Right lobe of liver (tissue), 6 donors: ENCODE measurements around the gene SELPLG. TPM values are rescaled to one million over a fixed set of nuclear protein-coding genes. Genes with fewer than 3 reads are reported as not detected.

Experiments used
- ATAC-seq, 4 donors: fragments of 200-7000 bp; cut with Tn5 transposase; one replicate each; pipeline ENCODE4 v1.9.1; 2020; ENCODE audit warnings: mild to moderate bottlenecking in 4 of 4, moderate library complexity in 4 of 4
- DNase-seq, 3 donors: peaks; one replicate each; pipeline ENCODE4 v3.0.0-alpha.2; 2020
- H3K27ac ChIP-seq, 3 donors: fragments of 200-600 bp; one replicate each; pipeline ENCODE4 v1.8.0; 2022
- H3K27me3 ChIP-seq, 2 donors: fragments of 200-600 bp; one replicate each; pipeline ENCODE4 v1.8.0; 2022
- H3K36me3 ChIP-seq, 4 donors: fragments of 200-600 bp; sonication (generic) in 1 of 4; one replicate each; pipeline versions ENCODE4 v1.5.1 to v1.8.0; 2017 to 2022; ENCODE audit warnings: control low read depth in 1 of 4
- H3K4me1 ChIP-seq, 4 donors: fragments of 200-600 bp; sonication (generic) in 1 of 4; one replicate each; pipeline versions ENCODE4 v1.5.1 to v1.8.0; 2017 to 2022; ENCODE audit warnings: control low read depth in 1 of 4
- H3K4me3 ChIP-seq, 3 donors: fragments of 200-600 bp; one replicate each; pipeline ENCODE4 v1.8.0; 2022
- H3K9me3 ChIP-seq, 4 donors: fragments of 200-600 bp; sonication (generic) in 1 of 4; one replicate each; pipeline versions ENCODE4 v1.5.1 to v1.8.0; 2017 to 2022; ENCODE audit warnings: control low read depth in 1 of 4
- CTCF ChIP-seq, 4 donors: fragments of 200-600 bp in 3 of 4; fragments of 450-650 bp in 1 of 4; IDR thresholded peaks; one replicate each; pipeline versions ENCODE4 v1.5.1 to v1.8.0; 2016 to 2022; ENCODE audit warnings: antibody characterized with exemption in 4 of 4, mild to moderate bottlenecking in 2 of 4
- POLR2A ChIP-seq: fragments of 450-650 bp; IDR thresholded peaks from one replicate; pipeline ENCODE4 v1.6.1; 2017; ENCODE audit warnings: antibody characterized with exemption, mild to moderate bottlenecking
- WGBS: methylation state at CpG from one replicate; pipeline ENCODE4 v1.1.6; 2018; ENCODE audit warnings: low coverage, low lambda C conversion rate; ENCODE audit not compliant: insufficient coverage; ENCODE audit errors: missing lambda C conversion rate; 5-methylcytosine and 5-hydroxymethylcytosine counted together
- intact Hi-C, 2 donors: fragments of 100-400 bp; cut with DNase I; formaldehyde crosslinking; loops; one replicate each; pipeline versions ENCODE4 v1.11.2 to v1.14.1; 2022
- total RNA-seq, 6 experiments: library from RNA; depleted of rRNA in 2 of 6; stranded (reverse); fragments of >200 nt in 2 of 6; fragmentation: NEBNext Ultra II Directional in 3 of 6; extraction: Animal tissue kit (Norgen Biotek cat#: 25700) in 3 of 6; gene quantifications; one replicate each; pipeline versions ENCODE4 v1.1.0 to v1.2.4, GENCODE V29; 2016 to 2023
- donor health status: DM: no; HTN: yes; CAD: no.
- donor health status: DM: no; HTN: no; CAD: no.
- donor health status: DM: no; HTN: no; CAD: no.
- donor health status: DM: no; HTN: yes; CAD: no.
- donor health status: DM: no; HTN: yes; CAD: no.

SELPLG gene
- total RNA-seq, 6 experiments from 2014 or later, result 1.5 to 6.0 (median 3.1) TPM

GRCh38 chr12:108677381-108677780 is 43.7 kb upstream of the SELPLG start:
- intact Hi-C loops, result no loop called here
- 91% methylated on average over 2 of the region's 3 CpGs for WGBS
- H3K9me3 ChIP-seq, result no peaks in the 10 kb centered on the region
- H3K27me3 ChIP-seq, result no peaks in the 10 kb centered on the region
- no peak overlapping the region for H3K4me3 ChIP-seq
- no peaks in the 10 kb centered on the region for H3K36me3 ChIP-seq
- DNase-seq (no peak), ATAC-seq (no peak)
- no peak overlapping the region for H3K27ac ChIP-seq
- TF ChIP-seq POLR2A (no peak), CTCF (IDR thresholded peaks at IDR 0.05) (no peak)
- H3K4me1 ChIP-seq, result no peaks in the 10 kb centered on the region

- H3K27me3 ChIP-seq, result no peaks in the 10 kb centered on the region
- no peaks in the 10 kb centered on the region for H3K4me1 ChIP-seq
- no peak overlapping the region for H3K27ac ChIP-seq
- DNase-seq, result no peak
- intact Hi-C loops, result no loop called here
- TF ChIP-seq CTCF (IDR thresholded peaks at IDR 0.05), result no peak
- no peak for TF ChIP-seq POLR2A
- no peak for ATAC-seq
- H3K4me3 ChIP-seq, result no peak overlapping the region
- H3K9me3 ChIP-seq, result no peaks in the 10 kb centered on the region
- WGBS, result 82% methylated on average over 5 of the region's 5 CpGs
- no peaks in the 10 kb centered on the region for H3K36me3 ChIP-seq
Measured at GRCh38 chr12:108676707-108677106, 43.0 kb upstream of the SELPLG start.

GRCh38 chr12:108675792-108676191 is 42.1 kb upstream of the SELPLG start:
- intact Hi-C loops, result no loop called here
- DNase-seq (no peak), ATAC-seq (no peak)
- H3K36me3 ChIP-seq, result no peaks in the 10 kb centered on the region
- H3K9me3 ChIP-seq, result no peaks in the 10 kb centered on the region
- no peak overlapping the region for H3K27ac ChIP-seq
- no peak overlapping the region for H3K4me3 ChIP-seq
- no peak for TF ChIP-seq POLR2A
- no peaks in the 10 kb centered on the region for H3K4me1 ChIP-seq
- H3K27me3 ChIP-seq, result no peaks in the 10 kb centered on the region
- WGBS, result 81% methylated on average over 4 of the region's 4 CpGs

GRCh38 chr12:108672054-108672453 is 38.4 kb upstream of the SELPLG start:
- Histone ChIP-seq H3K4me3 (no peak overlapping the region), H3K27ac (no peak overlapping the region), H3K36me3 (no peaks in the 10 kb centered on the region), H3K9me3 (no peaks in the 10 kb centered on the region), H3K4me1 (no peaks in the 10 kb centered on the region), H3K27me3 (no peaks in the 10 kb centered on the region)
- TF ChIP-seq POLR2A (no peak), CTCF (IDR thresholded peaks at IDR 0.05) (no peak)
- ATAC-seq (no peak), DNase-seq (no peak)
- intact Hi-C loops, result no loop called here
- whole genome bisulfite sequencing, result 86% methylated on average over 3 of the region's 3 CpGs

GRCh38 chr12:108671110-108671509 is 37.4 kb upstream of the SELPLG start:
- intact Hi-C loops, result no loop called here
- DNase-seq, result no peak
- Histone ChIP-seq H3K4me3 (no peak overlapping the region), H3K27ac (no peak overlapping the region), H3K4me1 (peaks cover 0 to 8% (median 3%) of the 10 kb centered on the region in 4 donors), H3K27me3 (no peaks in the 10 kb centered on the region), H3K9me3 (no peaks in the 10 kb centered on the region), H3K36me3 (no peaks in the 10 kb centered on the region)
- ATAC-seq, result no peak
- 95% methylated on average over 3 of the region's 3 CpGs for WGBS
- TF ChIP-seq POLR2A (no peak), CTCF (IDR thresholded peaks at IDR 0.05) (no peak)
